CD4-positive, alpha-beta T cell treated with Interleukin-15 for 1 hour (primary cell): ENCODE measurements around the gene OMP.
"Not testable (repeated sequence)": the region's sequence is repeated elsewhere in the genome, so short reads cannot be mapped to it uniquely, and the experiment has no call there.

Source experiments
- DNase-seq: peaks from one replicate; pipeline ENCODE4 v3.0.0-alpha.2; 2020

OMP gene

DNA sequence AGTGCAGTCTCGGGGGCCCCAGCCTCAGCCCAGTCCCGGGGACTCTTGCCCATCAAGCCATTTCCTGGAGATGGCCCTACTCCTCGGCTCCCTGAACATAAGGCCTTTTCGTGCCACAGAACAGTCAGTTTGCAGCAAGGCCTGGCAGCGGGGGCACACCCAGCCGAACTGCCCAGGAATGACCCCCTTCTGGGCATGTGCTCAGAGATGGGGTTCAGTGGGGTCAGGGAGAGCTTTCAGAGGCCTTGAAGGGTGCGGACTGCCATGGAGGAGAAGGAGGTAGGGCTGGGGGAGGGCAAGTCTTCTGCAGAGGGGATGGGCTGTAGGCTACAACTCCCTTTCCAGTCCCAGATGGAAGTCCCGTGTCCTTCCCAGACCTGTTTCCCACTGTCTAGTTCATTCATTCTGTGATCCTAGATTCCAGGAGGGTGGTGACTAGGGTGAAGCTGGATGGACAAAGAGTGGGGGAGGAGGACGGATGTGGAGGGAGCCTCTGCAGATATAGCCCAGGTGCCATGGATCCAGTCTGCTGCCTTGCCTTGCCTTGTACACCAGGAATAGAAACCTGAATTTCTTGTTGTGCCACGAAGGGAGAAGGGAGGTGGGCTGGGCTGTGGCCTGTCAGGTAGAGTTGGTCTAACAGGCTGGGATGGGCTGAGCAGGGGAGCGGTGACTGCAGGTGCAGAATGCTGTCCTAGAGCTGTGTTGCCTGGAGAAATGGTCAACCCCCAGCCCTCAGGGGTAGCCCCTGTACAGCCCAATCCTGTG lies 14.2 kb upstream of the OMP start:
- no peak for DNase-seq

DNA sequence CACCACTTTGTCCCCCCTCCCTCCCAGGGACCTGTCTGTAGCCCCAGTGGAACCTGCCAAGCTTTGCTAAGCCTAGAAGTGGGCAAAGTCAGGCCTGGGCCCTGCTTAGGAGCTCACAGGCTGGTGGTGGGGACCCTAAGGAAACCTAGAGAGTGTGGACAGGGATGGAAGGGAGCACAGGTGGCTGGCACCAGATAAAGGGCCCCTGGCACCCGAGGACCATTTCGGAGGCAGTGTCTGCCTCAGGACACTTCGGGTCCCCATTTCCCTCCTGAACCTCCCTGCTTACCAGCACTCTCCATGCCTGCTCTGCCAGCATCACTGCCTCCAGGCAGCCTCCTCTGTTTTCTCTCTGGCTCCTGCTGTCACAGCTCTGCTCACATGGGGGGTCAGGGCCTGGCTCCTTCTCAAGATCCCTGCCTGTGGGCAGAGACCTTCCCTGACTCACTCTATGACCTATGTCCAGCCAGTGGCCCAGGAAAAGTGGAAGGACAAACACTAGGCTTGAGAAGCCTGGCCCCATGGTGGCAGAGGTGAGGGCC lies 13.6 kb upstream of the OMP start:
- DNase-seq = no peak

DNA sequence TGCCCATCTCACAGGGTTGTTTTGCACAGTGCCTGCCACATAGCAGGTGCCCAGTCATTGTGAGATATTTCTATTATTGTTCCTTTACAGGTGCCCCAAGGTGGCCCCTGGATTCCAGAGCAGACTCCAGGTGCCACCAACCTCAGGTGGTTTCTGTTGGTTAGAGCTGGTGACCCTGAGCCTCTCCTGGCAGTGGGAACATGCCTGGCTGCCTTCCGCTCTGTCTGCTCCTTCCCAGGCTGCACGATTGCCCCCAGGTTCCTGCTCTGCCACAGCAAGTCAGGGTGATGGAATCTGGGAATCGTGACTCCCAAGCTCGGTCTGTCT lies 12.6 kb upstream of the OMP start:
- no peak for DNase-seq

DNA sequence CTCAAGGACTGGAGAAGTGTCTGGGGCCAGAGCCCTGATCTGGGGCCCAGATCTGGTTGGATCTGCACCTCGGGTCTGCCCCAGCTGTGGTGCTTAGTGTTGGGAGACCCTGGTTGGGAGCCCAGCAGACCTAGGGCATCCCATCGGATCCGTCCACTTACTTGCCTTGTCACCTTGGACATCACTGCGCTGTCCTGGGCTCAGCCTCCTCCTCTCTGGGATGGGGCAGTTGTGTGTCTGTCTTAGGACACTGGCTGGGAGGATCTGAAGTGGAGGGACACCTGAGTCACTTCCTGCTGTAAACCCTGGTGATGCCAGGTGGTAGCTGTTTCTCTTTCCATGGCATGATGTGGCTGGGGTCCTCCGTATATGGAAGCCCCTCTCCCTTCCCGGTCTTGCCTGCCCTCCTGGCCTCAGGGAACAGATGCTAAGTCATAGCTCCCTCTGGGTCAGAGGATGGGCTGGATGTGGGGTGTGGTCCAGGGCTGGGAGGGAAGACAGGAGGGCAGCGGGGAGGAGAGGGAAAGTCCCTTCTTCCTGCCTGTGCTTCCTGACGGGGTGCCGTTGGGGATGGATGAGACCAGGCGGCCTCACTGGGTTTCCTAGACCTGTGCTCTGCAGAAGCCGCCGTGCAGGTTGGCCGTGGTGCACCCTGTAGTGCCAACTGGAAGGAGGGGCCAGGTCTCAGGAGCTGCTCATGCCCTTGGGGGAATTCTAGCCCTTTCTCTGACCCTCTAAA lies 12.1 kb upstream of the OMP start:
- DNase-seq = no peak

DNA sequence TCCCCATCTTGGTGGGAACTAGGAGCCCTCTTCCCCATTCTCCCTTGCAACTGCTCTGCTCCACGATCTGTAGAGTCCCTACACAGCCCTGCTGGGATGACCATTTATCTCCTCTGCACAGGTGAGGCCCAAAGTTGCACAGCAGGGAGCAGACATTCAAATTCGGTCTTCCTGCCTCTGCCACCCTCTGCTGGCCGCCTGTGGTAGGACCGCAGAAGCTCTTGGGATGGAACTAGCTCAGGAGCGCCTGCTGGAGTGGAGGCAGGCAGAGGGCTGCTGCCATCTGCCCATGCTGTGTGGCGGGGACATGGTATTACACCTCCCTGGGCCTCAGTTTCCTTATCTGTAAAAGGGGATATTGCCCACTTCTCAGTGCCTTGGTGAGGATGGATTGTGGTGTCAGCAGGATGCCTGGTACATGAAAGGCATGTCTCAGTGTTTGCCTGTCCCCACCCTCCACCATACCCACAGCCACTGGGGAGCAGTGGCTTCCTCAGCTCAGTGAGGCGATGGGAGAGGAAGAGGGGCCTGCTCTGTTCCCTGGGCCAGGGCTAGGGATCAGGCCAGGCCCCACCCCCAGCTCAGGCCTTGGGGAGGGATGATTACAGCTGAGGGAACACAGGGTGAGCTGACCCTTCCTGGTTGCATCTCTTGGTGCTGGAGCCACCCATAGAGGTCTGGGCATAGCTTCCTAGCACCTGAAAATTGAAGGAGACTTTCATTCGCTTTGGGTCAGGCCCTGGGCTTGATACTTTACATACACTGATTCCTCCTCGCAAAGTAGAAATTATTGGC lies 11.3 kb upstream of the OMP start:
- peak; percentile 75 for DNase-seq

DNA sequence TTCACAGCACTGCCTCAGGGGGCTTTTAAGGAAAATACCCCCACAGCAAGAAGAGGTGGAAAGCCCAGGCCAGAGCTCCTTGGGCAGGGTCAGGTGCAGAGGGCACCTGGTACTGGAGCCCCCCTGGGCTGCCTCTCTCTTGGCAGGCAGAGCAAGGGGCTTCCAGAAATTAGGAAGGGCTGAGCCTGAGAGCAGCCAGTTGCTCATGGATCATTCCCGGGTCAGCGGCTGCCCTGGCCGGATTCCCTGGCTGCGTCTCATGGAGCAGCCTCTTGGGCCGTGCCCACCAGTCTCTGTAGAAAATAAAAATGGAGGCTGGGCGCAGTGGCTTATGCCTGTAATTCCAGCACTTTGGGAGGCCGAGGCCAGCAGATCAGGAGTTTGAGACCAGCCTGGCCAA lies 10.3 kb upstream of the OMP start:
- no peak for DNase-seq

DNA sequence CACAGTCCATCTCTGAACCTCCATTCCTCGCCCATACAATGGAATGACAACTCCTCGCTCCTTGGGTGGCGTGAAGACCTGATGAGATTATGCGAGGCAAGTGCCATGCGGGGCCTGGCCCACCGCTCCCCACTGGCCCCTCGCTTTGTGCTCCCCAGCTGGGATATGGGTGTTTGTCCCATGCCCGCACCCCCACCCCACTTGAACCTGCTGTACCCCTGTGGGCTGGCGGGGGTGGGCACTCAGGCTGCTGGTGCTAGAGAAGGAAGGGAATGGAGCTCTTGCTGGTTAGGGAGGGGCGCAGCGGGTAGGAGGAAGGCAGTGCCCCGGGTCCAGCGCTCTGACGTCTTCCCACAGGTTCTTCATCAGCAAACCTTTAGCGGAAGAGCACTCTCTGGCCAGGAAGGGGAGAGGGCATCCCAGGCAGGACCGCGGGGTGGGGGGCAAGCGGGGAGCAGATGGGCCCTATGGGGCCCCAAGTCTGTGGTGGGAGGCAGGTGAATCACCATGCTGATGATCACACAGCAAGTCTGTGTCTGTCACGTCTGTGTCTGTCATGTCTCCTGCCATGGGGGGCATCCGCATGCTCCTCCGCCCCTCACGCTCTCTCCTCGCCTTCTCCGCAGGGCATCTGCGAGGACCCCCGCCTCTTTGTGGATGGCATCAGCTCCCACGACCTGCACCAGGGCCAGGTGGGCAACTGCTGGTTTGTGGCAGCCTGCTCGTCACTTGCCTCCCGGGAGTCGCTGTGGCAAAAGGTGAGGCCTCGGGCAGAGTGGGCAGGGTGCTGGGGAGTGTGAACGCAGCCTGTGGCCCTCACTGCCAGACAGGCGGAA lies 9.4 kb upstream of the OMP start:
- no peak for DNase-seq

DNA sequence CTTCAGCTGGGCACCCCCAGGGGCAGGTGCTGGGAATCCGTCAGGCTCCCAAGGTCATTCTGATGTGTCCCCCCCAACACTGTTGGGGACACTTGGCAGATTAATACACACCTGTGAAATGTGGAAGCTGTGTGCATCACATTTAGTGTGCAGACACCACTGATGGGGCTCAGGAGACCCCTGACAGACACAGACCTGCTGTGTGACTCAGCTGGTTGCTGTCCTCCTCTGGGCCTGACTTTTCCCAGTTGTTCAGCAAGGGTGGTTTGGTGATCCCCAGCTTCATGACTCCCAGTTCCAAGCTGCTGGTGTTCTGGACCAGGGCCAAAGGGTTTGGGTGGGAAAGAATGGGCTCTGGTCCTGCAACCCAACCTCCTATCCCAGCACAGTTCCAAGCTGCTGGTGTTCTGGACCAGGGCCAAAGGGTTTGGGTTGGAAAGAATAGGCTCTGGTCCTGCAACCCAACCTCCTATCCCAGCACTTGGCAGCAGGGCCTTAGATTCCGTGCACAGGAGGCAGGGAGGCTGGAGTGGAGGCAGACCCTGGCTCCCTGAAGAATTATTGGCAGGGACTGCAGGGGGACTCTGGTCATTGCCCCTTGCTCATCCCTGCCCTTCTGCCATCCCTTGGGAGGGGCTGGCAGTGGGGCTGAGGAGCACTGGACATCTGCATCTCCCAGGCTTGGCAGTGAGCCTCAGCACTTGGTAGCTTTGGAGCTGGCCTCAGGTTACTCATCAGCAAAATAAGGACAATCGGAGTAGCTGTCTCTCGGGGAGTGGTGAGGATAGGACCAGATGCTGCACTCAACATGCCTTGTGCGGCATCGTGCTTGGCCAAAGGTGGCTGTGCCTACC lies 8.4 kb upstream of the OMP start:
- DNase-seq = no peak

DNA sequence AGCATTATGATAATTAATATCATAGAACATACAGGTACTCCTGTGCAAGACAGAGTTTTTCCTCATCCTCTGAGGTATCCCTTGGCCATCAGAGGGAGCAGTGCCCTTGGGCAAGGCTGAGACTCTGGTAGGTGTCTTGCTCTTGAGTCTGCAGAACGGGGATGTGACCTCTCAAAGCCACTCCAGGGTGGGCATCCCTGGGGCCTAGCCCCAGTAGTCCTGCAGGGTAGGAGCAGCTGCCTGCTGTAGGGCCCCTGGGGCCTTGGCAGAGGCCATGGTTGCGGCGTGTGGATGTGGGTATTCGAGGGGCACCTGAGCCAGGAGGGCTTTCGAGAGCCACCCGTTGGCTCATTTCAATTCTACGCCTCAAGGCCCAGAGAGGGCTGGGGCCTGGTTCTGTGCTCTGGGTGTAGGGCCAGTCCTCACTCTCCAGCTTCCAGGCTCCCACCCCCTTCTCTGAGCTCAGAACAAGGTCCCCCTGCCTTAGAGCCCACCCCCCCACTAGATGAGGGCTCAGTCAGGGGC lies 7.7 kb upstream of the OMP start:
- DNase-seq = no peak

DNA sequence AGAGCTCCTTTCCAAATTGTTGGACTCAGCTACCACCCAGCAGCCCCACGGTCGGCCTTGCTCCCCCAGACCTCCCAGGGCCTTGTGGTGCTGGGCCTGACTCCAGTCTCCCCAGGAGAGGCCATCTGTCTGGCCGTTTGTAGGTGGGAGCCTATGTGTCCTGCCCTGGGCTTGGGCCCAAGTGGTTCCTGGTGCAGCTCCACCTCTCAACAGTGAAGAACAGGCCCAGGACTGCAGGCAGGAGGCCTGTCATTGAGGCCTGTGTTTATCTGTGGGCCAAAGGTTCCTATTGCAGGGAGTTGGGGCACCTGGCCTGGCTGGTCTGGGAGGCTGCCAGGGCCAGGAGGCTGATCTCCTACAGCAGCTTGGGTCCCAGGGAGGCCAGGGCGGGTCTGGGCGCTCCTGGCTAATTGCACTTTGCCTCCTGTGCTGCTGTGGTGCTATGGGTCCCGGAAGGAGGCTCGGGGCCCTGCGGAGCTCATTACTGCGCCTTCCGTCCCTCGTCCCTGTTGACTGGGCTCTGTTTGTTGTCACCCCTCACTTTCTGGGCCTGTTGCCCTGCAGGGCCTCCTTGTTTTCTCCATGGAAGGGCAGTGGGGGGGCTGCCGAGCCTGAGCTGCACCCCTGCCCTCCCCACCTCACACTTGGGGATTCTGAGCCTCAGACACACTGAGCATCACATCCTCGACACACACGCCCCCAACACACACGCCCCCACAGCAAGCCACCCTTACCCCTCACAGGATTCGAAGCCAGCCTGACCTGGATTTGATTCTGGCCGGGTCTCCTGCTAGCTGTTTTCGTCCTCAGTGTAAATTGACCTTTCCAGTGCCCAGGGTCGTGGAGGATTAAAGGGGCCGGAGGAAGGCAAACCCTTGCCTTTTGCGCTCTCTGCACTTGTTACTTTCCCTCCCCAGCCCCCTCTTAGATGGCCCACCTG lies 6.8 kb upstream of the OMP start:
- no peak for DNase-seq

DNA sequence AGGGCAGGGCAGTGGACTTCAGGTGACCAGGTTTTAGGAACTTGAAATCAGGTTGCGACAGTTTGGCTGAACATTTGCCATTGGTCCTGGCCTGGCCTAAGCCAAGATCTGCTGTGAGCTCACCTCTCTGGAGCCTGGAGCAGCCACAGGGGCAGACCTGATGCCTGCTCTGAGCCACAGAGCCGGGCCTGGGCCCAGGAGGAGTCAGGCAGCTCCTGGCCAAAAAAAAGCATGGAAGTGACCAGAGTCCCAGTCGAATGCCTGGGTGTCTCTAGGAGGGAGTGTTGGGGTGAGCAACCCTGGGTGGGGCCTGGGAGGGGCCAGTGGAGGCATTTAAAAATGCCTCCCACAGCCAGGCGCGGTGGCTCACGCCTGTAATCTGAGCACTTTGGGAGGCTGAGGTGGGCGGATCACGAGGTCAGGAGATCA lies 6.0 kb upstream of the OMP start:
- no peak for DNase-seq

DNA sequence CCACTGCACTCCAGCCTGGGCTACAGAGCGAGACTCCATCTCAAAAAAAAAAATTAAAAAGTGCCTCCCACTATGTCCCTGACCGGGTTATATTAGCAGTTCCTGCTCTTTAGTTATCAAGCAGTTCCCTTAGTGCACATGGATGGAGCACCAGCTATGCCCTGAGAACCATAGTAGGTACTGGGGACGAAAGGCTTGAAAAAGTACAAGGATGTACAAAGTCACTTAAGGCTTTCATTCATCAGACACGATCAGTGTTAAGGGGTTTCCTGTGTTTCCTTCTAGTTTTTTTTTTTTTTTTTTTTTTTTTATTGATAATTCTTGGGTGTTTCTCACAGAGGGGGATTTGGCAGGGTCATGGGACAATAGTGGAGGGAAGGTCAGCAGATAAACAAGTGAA lies 5.5 kb upstream of the OMP start:
- not testable (repeated sequence) for DNase-seq

DNA sequence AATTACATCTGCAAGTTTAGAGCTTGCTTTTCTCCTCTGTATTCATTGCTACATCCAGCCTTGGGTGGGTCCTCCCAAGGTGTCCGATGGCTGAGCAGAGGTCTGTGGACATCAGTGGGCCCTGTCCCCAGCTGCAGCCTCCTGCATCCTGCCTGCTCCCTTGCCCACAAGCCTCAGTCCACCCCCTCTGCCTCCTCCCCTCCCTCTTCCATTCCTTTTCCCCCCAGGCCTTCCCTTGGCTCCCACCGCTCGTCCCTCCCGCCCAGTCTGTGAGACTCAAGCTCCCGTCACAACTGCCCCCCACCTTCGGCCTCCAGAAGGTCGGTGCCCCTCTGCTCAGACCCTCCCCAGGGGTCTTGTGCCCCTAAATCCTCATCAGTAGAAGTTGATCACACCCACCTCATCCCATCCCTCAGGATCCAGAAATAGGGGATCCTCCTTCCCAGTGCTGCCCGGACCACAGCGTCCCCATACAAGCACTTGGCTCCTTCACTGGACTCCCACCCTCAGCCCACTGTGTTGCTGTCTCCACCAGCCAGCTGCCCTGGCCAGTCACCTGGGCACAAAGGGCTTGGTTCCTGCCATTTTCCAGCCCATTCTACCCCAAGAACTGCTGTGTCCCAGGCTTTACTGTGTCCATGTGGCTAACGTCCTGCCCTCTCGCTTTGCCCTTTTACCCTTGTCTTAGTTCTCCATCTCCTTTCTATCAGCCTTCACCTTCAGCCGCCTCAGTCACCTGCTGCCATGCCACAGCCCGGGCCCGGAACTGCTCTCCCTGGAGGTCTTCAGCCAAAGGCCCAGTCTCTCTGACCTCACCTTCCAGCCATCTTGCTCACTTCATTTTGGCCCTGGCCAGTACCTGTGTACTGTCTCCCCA lies 2.2 kb upstream of the OMP start:
- DNase-seq = no peak

DNA sequence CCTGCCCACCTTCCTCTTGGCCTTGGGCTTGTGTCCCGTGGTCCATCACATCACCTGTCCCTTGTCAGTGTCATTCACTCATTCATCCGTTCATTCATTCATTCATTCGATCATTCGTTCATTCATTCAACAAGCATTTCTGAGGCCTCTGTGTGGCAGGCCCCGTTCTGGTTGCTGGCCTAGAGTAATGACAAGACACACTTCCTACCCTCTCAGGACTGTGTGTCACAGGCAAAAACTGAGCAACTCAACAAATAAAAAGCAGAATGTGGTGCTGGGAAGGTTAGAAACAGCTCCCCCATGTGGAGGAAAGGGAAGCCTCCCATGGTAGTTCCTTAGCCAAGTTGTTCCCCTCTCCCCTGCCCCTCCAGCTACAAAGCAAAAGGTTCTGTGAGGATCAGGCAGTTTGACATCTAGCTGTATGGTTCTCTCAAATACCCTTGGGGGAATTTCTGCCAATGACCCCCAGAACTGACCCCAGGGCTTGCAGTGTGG lies 1.6 kb upstream of the OMP start:
- DNase-seq = no peak

DNA sequence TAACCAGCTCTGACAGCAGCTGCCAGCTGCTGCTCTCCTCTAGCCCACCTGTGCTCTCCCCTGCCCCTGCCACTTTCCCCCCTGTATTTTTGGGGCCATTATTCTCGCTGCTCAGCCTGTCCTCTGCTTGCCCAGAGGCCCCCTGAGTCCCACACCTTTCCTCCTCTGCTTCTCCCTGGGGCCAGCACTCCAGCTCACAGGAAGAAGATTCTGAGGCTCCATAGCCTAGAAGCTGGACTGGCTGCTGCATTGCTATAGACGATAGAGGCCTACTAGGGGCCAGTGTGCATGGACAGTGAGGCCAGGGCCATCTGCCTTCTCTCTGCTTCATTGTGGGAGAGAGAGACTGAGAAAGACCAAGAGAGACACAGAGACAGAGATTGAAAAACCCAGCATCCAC lies 679 bp downstream of the OMP start:
- DNase-seq = no peak

DNA sequence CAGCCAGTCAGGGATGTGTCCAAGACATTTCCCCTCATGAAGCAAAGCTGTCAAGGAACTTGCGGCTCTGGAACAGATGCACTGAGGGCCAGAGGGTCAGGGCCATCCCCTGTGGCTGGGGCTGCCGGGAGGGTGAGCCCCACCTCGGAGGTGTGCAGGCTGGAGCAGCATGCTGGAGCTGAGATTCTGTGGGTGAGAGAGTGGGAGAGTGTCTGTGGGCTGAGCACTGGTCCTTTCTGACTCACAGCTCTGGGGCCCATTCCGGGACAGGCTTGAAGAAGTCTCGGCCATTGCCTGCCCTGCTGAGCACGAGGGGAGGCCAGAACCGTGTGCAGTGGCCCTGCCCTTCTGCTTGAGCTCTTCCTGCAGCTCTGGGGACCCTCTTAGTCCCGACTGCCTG lies 2.1 kb downstream of the OMP start:
- no peak for DNase-seq

DNA sequence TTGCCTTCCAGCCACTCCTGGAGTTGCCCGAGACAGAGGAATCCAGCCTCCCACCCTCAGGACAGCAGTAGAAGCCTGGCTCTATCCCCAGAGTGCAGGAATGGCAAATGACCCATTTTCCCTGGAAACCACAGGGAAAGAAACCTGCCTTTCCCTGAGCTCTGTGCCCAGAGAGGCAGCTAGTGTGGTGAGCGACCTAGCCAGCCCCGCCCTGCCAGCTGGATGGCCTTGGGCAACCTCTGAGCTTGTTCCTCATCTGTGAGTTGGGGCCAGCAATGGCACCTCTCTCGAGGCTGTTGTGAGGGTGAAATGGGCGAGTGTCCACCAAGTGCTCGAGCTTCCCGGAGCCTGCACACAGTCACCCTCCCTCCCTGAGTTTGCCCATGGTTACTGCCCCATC lies 3.7 kb downstream of the OMP start:
- no peak for DNase-seq

DNA sequence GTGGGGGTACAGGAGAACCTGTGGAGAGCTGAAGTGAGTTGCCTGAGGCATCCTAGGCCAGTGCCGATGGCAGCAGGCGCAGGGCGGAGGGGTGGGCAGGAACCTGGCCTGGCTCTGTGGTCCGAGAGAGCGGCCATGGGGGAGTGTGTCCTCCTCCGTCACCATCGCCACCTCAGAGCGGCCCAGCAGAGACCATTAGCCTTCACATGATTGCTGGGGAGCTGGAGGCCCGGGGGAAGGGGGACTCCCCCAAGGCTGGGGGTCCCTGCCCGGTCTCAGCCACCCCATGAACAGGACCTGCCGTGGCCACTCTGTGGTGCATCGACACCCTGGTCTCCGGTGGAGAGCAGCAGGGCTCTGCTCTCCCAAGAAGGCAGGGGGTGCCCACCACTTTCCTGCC lies 4.1 kb downstream of the OMP start:
- no peak for DNase-seq

DNA sequence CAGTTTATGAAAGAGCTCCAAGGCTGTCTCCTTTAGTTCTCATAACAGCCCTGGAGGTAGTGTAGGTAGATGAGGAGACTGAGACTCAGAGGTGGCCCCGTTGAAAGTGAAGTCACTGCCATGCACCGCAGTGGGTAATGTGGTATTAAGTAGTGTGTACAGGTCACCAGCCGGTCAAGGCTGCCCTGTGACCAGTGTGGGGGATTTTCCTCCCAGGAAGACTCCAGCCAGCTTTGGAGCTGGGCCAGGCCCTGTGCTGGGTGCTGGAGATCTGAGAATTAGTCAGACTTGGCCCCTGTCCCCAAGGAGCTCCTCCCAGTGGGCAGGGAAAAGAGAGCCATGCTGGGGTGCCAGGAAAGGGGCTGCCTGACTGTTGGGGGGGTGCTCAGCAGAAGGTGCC lies 5.3 kb downstream of the OMP start:
- DNase-seq = no peak
